Heart right ventricle (tissue), 16 donors: ENCODE data around the gene GZMM. TPM values are rescaled to one million over a fixed set of nuclear protein-coding genes. Genes with fewer than 3 reads are reported as not detected.

Experiments used
- ATAC-seq, 8 donors: fragments of 200-7000 bp; cut with Tn5 transposase; one replicate each; pipeline ENCODE4 v1.9.1; 2020; ENCODE audit warnings: mild to moderate bottlenecking in 8 of 8, moderate library complexity in 8 of 8, moderate number of reproducible peaks in 1 of 8
- DNase-seq, 2 donors: peaks; one replicate each; pipeline ENCODE4 v3.0.0-alpha.2; 2020
- H3K27ac ChIP-seq, 10 donors: fragments of 200-600 bp; sonication (generic) in 2 of 10; one replicate each; pipeline versions ENCODE4 v1.5.0 to v1.8.0; 2020 to 2022; ENCODE audit warnings: mild to moderate bottlenecking in 3 of 10
- H3K27me3 ChIP-seq, 7 donors: fragments of 200-600 bp; one replicate each; pipeline ENCODE4 v1.8.0; 2021 to 2022; ENCODE audit warnings: mild to moderate bottlenecking in 2 of 7
- H3K36me3 ChIP-seq, 9 donors: fragments of 200-600 bp; sonication (generic) in 1 of 9; one replicate each; pipeline versions ENCODE4 v1.5.0 to v1.8.0; 2020 to 2022; ENCODE audit warnings: mild to moderate bottlenecking in 2 of 9
- H3K4me1 ChIP-seq, 9 donors: fragments of 200-600 bp; sonication (generic) in 1 of 9; one replicate each; pipeline versions ENCODE4 v1.5.0 to v1.8.0; 2020 to 2022; ENCODE audit warnings: mild to moderate bottlenecking in 4 of 9
- H3K4me3 ChIP-seq, 10 donors: fragments of 200-600 bp; sonication (generic) in 2 of 10; one replicate each; pipeline versions ENCODE4 v1.5.0 to v1.8.0; 2020 to 2022; ENCODE audit warnings: mild to moderate bottlenecking in 7 of 10, moderate library complexity in 2 of 10
- H3K9me3 ChIP-seq, 11 donors: fragments of 200-600 bp in 10 of 11; sonication (generic) in 2 of 11; one replicate each; pipeline versions ENCODE4 v1.5.0 to v1.8.0; 2013 to 2022; ENCODE audit warnings: mild to moderate bottlenecking in 2 of 11, control low read depth in 1 of 11, moderate library complexity in 1 of 11
- CTCF ChIP-seq, 9 donors: fragments of 200-600 bp; sonication (generic) in 2 of 9; IDR thresholded peaks; one replicate each; pipeline versions ENCODE4 v1.5.0 to v1.8.0; 2021 to 2022; ENCODE audit warnings: antibody characterized with exemption in 9 of 9, mild to moderate bottlenecking in 5 of 9, moderate library complexity in 1 of 9
- WGBS, 2 donors: extraction: QIAGEN DNeasy Blood & Tissue Kit; methylation state at CpG; one replicate each; pipeline ENCODE4 v1.1.7; 2013; ENCODE audit warnings: inconsistent platforms in 1 of 2; 5-methylcytosine and 5-hydroxymethylcytosine counted together
- intact Hi-C, 10 donors: fragments of 100-400 bp; cut with DNase I; formaldehyde crosslinking; loops; one replicate each; pipeline versions ENCODE4 v1.11.1 to v1.14.2; 2022
- polyA plus RNA-seq, 2 donors: library from polyadenylated mRNA; stranded (reverse); fragments of 200-250 nt; gene quantifications; one replicate each; pipeline ENCODE4 v1.2.3, GENCODE V29; 2013
- total RNA-seq, 10 donors: library from RNA; stranded (reverse); fragmentation: NEBNext Ultra II Directional in 3 of 10; extraction: Animal tissue kit (Norgen Biotek cat#: 25700) in 3 of 10; gene quantifications; one replicate each; pipeline versions ENCODE4 v1.2.1 to v1.2.4, GENCODE V29; 2021 to 2023
- donor health status: Arrhythmogenic right ventricular cardiomyopathy.
- donor health status: ischemic (EF 13 %, LVEDD 7.1; RV severe dilation, severe dysfunction).
- donor health status: healthy with polysubstance abuse.
- donor health status: DM: no; HTN: yes; CAD: no.
- donor health status: DM: no; HTN: no; CAD: no.
- donor health status: ischemic (EF 25% LVEDD 6.9; RV normal size, moderate dysfunction).
- donor health status: ischemic (EF 25% LVEDD 5.7; RV mildly dilated, moderate dysfunction).
- donor health status: healthy.
- donor health status: DM: yes; HTN: yes; CAD: no.
- donor health status: Ischemic cardiomyopathy.
- donor health status: ischemic (EF 35%, LVEDD 5.7; RV mildly dilated, moderate dysfunction).
- donor health status: nonischemic (EF 11% LVEDD 7.7; RV severe dilation, severe dysfunction).
- donor health status: DM: yes; HTN: yes; CAD: no.
- donor health status: PGD.
- donor health status: ischemic (EF 29% LVEDD 5.4; RV normal size, mild dysfunction).
- donor health status: nonischemic (EF 23%, LVEDD 6.1; RV moderate dilation, normal function).

GZMM gene
- total and polyA plus RNA-seq, 12 donors = 0.25 to 2.7 (median 0.44) TPM; not detected in 7

GRCh38 chr19:585551-586110 lies 41.8 kb downstream of the GZMM start:
- H3K4me3 ChIP-seq = no peak overlapping the region
- H3K4me1 ChIP-seq = peaks cover 7 to 56% (median 32%) of the 10 kb centered on the region in 9 donors
- no peak overlapping the region for H3K27ac ChIP-seq
- no peaks in the 10 kb centered on the region for H3K9me3 ChIP-seq
- no peak for TF ChIP-seq CTCF (IDR thresholded peaks at IDR 0.05)
- no peak for DNase-seq
- intact Hi-C loops = loop anchor here in 1 of 10 donors (5.0 kb wide), 2 partner anchors 72 to 152 kb away; no protein-coding TSS in a partner anchor
- H3K36me3 ChIP-seq = peaks cover 0 to 33% (median 22%) of the 10 kb centered on the region in 9 donors
- H3K27me3 ChIP-seq = peaks cover 14 to 29% (median 24%) of the 10 kb centered on the region in 7 donors
- ATAC-seq = peak in 2 of 8 donors; percentile 5 to 8
- 59 to 69% methylated on average over 10 of the region's 10 CpGs for WGBS, 2 donors

GRCh38 chr19:588093-588740 lies 44.4 kb downstream of the GZMM start:
- Histone ChIP-seq H3K4me3 (peak overlapping the region in 3 of 10 donors; percentile 12 to 14 (median 13)), H3K27me3 (peaks cover 27 to 53% (median 50%) of the 10 kb centered on the region in 7 donors), H3K36me3 (peaks cover 0 to 7% (median 3%) of the 10 kb centered on the region in 9 donors), H3K9me3 (no peaks in the 10 kb centered on the region), H3K4me1 (peaks cover 4 to 42% (median 23%) of the 10 kb centered on the region in 9 donors), H3K27ac (peak overlapping the region in 3 of 10 donors; percentile 5 to 56 (median 34))
- intact Hi-C loops = loop anchor here in 1 of 10 donors (5.0 kb wide), 2 partner anchors 69 to 149 kb away; no protein-coding TSS in a partner anchor
- peak; percentile 20 to 64 (median 49) for TF ChIP-seq CTCF (IDR thresholded peaks at IDR 0.05)
- peak; percentile 69 to 75 for DNase-seq
- 4 to 6% methylated on average over 41 of the region's 41 CpGs for WGBS, 2 donors
- ATAC-seq = peak; percentile 5 to 63 (median 22)

- Histone ChIP-seq H3K27ac (peak overlapping the region in 2 of 10 donors; percentile 5 to 56), H3K9me3 (no peaks in the 10 kb centered on the region), H3K36me3 (no peaks in the 10 kb centered on the region), H3K4me3 (peak overlapping the region in 3 of 10 donors; percentile 12 to 24 (median 23)), H3K4me1 (peaks cover 4 to 34% (median 19%) of the 10 kb centered on the region in 9 donors), H3K27me3 (peaks cover 27 to 58% (median 50%) of the 10 kb centered on the region in 7 donors)
- no peak for TF ChIP-seq CTCF (IDR thresholded peaks at IDR 0.05)
- peak in 1 of 2 donors; percentile 13 for DNase-seq
- no peak for ATAC-seq
- 21 to 22% methylated on average over 53 to 54 of the region's 54 CpGs for WGBS, 2 donors
- intact Hi-C loops = loop anchor here in 1 of 10 donors (5.0 kb wide), 2 partner anchors 68 to 148 kb away; no protein-coding TSS in a partner anchor
These were observed 45.2 kb downstream of the GZMM start for GRCh38 chr19:588741-589692.
